ENCODE results near the gene CCNF.
A peak's percentile ranks its signal among the peaks of the same experiment; 100 is the strongest.

CCNF gene

DNA sequence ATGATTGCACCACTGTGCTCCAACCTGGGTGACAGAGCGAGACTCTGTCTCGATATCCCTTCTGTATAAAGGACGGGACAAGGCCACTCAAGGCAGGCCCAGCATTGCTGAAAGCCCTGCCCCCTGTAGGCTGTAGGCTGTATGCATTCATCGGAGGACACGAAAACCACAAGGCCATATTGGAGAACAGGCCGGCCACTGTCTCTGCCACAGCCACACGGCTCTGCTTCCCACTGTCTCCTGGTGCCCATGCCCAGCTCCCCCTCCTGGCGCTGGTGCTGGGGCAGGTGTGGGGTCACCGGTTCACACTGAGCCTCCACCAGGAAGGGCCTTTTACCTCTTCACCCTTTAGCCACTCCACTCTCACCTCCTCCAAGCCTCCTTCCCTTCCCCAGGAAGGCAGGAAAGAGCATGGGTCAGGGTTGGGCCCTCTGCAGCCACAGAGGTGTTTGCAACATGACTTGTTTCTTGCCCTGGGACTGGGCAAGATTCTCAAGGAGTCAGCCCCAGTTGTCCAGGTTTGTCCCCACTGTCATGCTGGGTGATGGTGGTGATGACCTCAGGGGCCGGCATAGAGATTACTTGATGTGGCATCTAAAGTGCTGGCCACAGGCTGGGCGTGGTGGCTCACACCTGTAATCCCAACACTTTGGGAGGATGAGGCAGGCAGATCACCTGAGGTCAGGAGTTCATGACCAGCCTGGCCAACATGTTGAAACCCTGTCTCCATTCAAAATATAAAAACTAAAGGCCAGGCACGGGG is 36.6 kb downstream of the CCNF start:
- TF ChIP-seq, protein P1, sequence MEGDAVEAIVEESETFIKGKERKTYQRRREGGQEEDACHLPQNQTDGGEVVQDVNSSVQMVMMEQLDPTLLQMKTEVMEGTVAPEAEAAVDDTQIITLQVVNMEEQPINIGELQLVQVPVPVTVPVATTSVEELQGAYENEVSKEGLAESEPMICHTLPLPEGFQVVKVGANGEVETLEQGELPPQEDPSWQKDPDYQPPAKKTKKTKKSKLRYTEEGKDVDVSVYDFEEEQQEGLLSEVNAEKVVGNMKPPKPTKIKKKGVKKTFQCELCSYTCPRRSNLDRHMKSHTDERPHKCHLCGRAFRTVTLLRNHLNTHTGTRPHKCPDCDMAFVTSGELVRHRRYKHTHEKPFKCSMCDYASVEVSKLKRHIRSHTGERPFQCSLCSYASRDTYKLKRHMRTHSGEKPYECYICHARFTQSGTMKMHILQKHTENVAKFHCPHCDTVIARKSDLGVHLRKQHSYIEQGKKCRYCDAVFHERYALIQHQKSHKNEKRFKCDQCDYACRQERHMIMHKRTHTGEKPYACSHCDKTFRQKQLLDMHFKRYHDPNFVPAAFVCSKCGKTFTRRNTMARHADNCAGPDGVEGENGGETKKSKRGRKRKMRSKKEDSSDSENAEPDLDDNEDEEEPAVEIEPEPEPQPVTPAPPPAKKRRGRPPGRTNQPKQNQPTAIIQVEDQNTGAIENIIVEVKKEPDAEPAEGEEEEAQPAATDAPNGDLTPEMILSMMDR (conservative IDR thresholded peaks at IDR 0.05; ENCODE audit: low read length): peak; percentile 22
- H3K4me3 ChIP-seq (ENCODE audit: low read length): no peak overlapping the region
- DNase-seq (ENCODE audit: low read depth): no peak

DNA sequence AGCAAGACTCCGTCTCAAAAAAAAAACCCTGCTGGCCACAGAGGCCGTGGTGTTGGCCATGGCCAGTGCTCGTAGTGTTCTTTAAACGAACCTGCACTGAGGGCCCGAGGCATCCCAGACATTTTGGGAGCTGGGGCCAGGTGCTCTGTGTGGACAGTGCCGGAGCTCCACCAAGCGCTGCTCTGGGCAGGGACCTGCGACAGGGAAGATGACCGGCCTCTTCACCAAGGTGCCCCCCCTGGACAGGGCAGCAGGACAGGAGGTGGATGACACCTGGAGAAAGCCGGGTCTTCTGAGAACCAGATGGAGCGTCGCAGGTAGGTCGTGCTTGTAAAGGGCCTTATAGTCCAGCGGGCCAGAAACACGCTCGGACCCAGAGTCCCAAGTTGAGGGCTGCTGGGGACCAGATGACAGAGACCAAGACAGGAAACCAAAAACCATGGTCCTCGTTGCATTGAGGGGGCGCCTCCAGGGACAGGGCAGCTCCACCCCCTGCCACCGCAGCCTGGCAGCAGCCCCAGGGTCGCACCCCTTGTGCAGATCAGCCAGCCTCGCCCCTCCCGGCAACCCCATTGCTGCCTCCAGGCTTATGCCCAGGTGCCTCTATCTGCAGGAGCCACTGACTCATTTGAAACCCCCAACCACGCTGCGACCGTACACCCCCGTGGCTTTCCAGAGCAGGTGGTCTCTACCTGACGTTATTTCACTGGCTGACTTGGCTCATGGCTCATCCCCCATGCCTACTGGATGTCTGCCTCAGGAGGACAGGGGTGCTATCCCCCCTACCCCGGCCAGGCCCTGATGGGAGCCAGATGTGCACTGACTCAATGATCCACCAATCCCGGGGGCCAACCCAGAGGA is 37.6 kb downstream of the CCNF start:
- TF ChIP-seq, protein P1 (conservative IDR thresholded peaks at IDR 0.05; ENCODE audit: low read length): no peak
- no peak for DNase-seq (ENCODE audit: low read depth)
- H3K4me3 ChIP-seq (ENCODE audit: low read length): peak overlapping the region; percentile 53

DNA sequence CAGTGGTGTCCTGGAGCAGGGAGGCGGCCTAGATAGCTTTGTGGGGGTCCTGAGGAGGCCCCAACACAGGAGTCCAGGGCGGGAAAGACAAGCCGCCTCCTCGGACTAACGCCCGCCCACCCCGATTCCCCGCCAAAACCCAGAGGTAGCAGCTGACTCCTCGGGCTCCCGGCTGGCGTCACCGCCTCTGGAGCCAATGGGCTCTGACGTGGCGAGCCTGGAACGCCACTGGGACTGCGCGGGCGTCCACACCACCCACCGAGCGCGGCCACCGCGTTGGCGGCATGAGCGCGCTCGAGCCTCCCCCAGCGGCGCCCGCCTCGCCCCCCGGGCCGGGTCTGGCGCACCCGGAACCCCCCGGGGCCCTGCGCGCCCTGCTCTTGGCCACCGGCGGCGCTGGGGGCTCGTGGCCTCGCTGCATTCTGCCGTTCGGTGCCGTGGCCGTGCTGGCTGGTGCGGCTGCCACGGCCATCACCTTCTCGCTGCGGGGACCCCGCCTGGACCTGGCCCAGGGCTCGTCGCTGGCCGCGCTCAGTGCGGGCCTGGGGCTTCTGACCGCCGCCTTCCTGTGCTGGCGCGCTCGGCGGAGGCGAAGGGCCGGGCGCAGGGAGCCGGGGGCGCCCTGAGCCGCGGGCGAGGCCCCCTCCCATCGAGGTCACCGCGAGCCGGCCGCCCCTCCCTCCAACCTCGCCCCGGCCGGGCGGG is 38.4 kb downstream of the CCNF start:
- H3K4me3 ChIP-seq (ENCODE audit: low read length): peak overlapping the region; percentile 53
- peak; percentile 61 for DNase-seq (ENCODE audit: low read depth)
- TF ChIP-seq, protein P1 (conservative IDR thresholded peaks at IDR 0.05; ENCODE audit: low read length): no peak

DNA sequence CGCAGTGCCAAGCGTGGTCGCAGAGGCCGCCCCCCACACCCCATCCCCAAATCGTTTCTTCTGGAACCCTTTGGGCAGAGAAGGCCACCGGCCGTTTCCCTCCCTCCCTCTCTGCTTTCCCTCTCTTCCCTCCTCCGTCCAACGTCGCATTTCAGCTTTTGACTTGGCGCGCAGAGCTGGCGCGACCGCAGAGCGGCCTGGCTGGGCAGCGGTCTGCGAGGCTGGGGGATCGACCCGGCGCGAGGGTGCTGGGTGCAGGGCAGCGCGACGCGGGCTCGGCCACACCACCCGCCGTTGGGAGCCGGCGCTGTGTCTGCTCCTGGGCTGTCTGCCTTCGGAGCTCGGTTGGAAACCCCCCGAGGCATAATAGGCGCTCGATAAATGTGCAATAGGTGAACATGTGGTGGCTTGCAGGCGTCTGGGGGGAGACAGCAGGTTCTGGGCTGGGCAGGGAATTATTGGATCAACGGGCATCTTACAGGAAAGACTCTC is 39.0 kb downstream of the CCNF start:
- no peak for DNase-seq (ENCODE audit: low read depth)
- H3K4me3 ChIP-seq (ENCODE audit: low read length): peak overlapping the region; percentile 53
- TF ChIP-seq, protein P1 (conservative IDR thresholded peaks at IDR 0.05; ENCODE audit: low read length): no peak

DNA sequence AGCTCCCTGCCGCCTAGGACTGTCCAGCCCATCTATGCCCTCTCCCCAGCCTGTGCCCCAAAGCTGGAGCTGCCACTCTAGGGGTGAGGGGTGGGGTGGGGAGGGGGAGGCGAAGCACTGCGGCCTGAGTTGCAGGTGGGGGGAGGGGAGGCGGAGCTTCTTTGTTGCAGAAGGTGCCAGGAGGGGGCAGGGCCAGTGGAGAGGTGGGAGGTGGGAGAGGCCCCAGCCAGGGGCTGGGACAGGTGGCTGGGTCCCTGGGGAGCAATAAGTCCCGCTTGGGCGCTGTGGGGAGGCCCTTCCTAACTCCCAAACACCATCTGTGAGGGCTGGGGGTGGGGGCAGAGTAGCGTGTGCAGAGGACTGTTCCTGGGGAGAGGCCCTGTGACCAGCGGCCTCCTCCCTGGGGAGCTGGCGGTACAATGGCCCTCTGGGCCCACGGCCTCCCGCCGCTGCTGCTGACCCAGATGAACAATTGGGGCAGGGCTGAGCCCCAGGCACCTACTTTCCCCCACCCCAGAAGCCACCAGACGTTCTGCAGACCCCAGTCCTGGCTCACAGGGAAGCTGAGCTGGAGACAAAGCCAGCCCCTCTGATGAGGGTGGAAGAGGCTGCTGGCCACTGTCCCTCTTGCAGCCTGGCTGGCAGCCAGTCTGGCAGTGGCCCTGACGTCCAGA is 39.6 kb downstream of the CCNF start:
- TF ChIP-seq, protein P1 (conservative IDR thresholded peaks at IDR 0.05; ENCODE audit: low read length): no peak
- DNase-seq (ENCODE audit: low read depth): no peak
- no peak overlapping the region for H3K4me3 ChIP-seq (ENCODE audit: low read length)

DNA sequence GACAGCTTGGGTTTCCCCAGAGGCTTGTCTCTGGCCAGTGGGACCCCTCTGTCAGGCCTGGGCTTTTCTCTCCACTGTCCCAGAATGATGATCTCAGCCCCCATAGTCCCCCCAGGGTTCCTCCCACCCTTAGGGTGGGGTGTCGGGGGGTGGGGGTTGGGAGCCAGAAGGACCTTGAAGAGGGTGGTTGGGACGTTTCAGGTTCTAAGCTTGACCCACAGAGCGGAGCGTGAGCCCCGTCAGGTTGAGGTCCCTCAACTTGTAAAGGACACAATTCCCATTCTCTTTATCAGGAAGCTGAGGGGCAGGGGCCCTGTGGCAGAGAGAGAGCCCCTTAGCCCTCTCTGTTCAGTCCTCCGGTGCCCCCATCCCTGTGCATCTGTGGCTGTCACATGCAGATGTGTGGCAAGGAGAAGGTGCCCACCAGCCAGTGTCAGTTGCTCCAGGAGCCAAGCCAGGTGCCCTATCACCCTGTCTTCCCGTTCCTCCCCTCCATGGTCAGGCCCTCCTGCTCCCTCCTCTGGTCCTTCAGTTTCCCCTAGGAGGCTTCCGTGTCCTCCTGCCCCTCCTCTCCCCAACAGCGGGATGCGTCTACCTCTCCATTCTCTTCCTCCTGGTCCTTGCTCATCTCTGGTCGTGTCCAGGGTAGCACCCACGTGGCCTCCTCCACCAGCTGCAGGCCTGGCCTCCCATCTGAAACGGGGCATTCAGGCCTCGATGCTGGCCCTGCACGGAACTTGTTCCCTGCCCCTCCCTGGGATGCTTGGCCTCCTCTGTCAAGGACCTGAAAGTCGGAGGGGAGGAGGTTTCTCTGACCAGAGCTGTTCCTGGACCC is 40.4 kb downstream of the CCNF start:
- TF ChIP-seq, protein P1 (conservative IDR thresholded peaks at IDR 0.05; ENCODE audit: low read length): no peak
- no peak for DNase-seq (ENCODE audit: low read depth)
- H3K4me3 ChIP-seq (ENCODE audit: low read length): no peak overlapping the region
